Daoy (cell line): Measurements from ENCODE around the gene ADAMTS19. TPM values are rescaled to one million over a fixed set of nuclear protein-coding genes. Genes with fewer than 3 reads are reported as not detected.

ENCODE experiments used
- DNase-seq: peaks from one replicate; pipeline ENCODE4 v3.0.0-alpha.2; 2015; ENCODE audit warnings: low read depth
- total RNA-seq: library from RNA; depleted of rRNA; stranded (reverse); fragments of >200 nt; shearing (Covaris generic); gene quantifications from 2 replicates; pipeline ENCODE4 v1.2.3, GENCODE V29; 2014

ADAMTS19 gene
- total RNA-seq, 1 experiment from 2014 or later: not detected

DNA sequence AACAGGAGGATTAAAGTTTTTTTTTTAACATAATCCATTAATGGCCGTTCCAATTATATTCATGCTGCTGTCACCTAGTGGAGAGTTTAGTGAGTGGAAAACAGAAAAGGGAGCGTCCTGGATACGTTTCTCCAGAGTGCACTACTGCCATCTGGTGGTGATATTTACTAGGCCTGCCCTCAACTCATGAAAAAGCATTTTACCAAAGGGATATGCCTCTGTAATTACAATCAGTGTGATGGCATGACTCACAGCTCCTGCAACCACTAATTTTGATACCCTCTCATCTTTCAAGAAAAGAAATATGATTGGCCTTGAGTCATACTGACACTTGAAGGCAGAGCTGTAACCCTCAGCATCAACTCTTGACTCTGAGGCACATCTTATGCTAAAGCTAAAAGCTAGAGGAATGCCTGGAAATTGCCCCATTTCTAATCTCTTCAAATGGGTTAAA is 307.9 kb downstream of the ADAMTS19 start:
- peak; percentile 76 for DNase-seq

- DNase-seq: no peak
Measured at GRCh38 chr5:129768735-129769134, 308.6 kb downstream of the ADAMTS19 start.

GRCh38 chr5:129770024-129770820 is 310.1 kb downstream of the ADAMTS19 start:
- no peak for DNase-seq

GRCh38 chr5:129771058-129771838 is 311.1 kb downstream of the ADAMTS19 start:
- DNase-seq: peak; percentile 13

DNA sequence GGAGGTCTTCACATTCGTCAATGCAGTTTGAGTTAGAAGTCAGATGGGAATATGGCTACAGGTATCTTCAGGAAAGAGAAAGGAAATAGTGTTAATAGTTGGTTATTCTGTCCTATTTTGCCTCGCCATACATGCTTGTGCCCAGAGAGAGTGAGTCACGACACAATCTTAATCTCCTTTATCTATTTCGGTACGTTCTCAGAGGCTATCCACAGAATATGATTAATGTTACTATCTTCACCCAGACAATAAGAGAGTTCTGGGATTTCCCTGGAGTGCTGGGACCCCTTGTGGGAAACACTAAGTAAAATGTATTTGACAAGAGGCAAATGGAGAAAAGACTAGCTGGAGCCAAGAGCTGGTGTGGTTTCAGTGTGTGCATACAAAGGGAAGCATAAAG is 313.3 kb downstream of the ADAMTS19 start:
- DNase-seq: no peak

DNA sequence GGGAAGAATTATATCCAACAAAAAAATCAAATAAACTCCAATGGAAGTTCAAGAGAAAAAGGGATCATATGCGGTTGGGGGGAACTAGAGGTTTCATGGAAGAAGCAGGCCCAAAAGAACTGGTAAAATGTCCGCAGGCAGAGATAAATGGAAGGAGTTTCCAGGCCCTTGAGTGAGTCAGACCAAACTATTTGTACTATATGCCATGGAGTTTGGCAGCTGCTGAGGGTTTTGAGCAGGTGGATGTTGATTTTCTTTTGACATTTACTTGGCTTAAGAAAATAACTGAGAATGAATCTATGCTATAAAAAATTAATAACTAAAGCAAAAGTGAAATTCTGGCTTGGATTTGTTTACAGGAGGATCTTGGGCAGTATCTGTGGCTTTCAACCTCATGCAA is 321.5 kb downstream of the ADAMTS19 start:
- DNase-seq: no peak
